Measurements from ENCODE around the gene SYT6.

DNA sequence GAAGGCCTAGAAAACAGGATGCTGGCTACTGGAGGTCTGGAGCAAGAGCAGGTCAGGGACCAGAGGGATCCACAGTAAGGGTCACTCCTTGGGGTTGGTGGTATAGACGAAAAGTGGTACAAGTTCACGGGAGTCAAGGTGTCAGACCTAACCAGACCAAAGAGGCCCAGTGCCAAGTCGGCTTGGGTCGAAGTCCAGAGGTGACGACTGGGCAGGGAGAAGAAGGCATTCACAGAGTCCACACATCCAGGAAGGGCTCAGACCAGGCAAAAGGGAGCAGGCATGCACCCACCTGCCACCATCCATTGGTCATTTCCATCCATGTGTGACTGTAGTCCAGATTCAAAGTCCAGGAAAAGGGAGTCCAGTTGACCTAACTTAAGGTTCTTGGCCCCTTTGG, 27.1 kb upstream of the SYT6 start:
- TF ChIP-seq POLR2A (IDR thresholded peaks at IDR 0.05; ENCODE audit: low read length) (no peak), GATA1 (IDR thresholded peaks at IDR 0.05; ENCODE audit: low read depth, low read length) (no peak)

All from erythroblast (primary cell).